GM18517 (cell line): ENCODE measurements around the gene MLLT10.
"Not testable (repeated sequence)": the region's sequence is repeated elsewhere in the genome, so short reads cannot be mapped to it uniquely, and the experiment has no call there.

Source experiments
- ATAC-seq: cut with Tn5 transposase; IDR thresholded peaks from one replicate; pipeline ENCODE4 v1.9.1; 2021; ENCODE audit warnings: mild to moderate bottlenecking, moderate library complexity; ENCODE audit not compliant: unreplicated experiment

Gene MLLT10

DNA sequence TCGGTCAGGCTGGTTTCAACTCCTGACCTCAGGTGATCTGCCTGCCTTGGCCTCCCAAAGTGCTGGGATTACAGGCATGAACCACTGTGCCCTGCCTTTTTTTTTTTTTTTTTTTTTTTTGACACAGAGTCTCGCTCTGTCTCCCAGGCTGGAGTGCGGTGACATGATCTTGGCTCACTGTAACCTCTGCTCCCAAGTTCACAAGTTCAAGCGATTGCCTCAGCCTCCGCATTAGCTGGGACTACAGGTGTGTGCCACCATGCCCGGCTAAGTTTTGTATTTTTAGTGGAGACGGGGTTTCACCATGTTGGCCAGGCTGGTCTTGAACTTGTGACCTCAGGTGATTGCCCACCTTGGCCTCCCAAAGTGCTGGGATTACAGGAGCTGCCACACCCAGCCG lies 94.6 kb downstream of the MLLT10 start:
- not testable (repeated sequence) for ATAC-seq

- ATAC-seq = no peak
Observed at GRCh38 chr10:21634599-21635365, 100.8 kb downstream of the MLLT10 start.

DNA sequence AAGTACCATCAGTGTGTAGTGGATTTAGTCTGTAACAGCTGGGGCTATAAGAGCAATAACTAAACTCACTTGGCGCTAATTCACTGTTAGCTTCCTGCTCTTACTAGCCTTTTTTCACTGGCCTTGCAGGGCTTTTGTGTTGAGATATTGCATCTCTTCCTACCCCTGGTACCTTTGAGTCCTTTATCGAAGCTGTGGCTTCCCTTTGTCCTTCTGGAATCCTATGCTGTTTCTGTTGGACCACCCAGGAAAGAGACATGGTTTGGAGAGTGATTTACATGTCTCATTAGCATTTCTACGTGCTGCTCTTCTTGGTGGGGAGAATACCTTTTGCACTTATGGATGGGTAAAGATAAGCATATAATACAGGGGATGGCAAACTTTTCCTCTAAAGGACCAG lies 103.8 kb downstream of the MLLT10 start:
- ATAC-seq = no peak

GRCh38 chr10:21638681-21639080 lies 104.6 kb downstream of the MLLT10 start:
- ATAC-seq = no peak

GRCh38 chr10:21648040-21648439 lies 114.0 kb downstream of the MLLT10 start:
- no peak for ATAC-seq

GRCh38 chr10:21649454-21649872 lies 115.4 kb downstream of the MLLT10 start:
- no peak for ATAC-seq

GRCh38 chr10:21650353-21650752 lies 116.3 kb downstream of the MLLT10 start:
- no peak for ATAC-seq

- no peak for ATAC-seq
Observed at GRCh38 chr10:21655236-21655635, 121.2 kb downstream of the MLLT10 start.

- no peak for ATAC-seq
Observed at GRCh38 chr10:21655687-21656086, 121.7 kb downstream of the MLLT10 start.

DNA sequence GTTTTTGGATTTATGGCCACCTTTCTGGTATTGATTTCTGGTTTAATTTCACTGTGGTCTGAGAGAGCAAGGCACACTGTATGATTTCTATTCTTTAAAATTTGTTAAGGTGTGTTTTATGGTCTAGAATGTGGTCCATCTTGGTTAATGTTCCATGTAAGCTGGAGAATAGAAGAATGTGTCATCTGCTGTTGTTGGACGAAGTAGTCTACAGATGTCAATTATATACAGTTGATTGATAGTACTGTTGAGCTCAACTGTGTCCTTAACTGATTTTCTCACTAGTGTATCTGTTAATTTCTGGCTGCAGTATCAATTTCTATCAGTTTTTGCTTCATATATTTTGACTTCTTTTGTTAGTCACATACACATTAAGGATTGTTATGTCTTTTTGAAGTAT lies 127.1 kb downstream of the MLLT10 start:
- ATAC-seq = no peak

GRCh38 chr10:21661935-21662334 lies 127.9 kb downstream of the MLLT10 start:
- ATAC-seq = no peak

DNA sequence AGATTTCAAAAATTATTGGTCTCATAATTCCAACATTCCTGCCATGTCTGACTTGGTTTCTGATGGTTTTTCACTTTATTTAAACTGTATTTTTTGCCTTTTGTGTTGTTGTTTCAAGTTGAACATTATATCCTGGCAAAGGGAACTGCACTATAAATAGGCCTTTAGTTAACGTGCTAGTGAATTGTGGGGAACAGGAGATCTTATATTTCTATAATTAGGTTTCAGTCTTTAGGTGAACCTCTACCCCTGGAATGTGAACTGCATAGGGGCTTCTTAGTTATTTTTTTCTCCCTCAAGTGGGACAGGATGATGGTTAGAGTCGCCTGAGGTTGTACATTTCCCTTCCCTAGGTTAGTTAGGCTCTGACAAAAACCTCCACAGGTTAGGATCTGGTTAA lies 128.6 kb downstream of the MLLT10 start:
- no peak for ATAC-seq

- ATAC-seq = no peak
Observed at GRCh38 chr10:21668831-21669230, 134.8 kb downstream of the MLLT10 start.

GRCh38 chr10:21670391-21670790 lies 136.4 kb downstream of the MLLT10 start:
- no peak for ATAC-seq

- ATAC-seq = no peak
Observed at GRCh38 chr10:21673668-21674067, 139.6 kb downstream of the MLLT10 start.

DNA sequence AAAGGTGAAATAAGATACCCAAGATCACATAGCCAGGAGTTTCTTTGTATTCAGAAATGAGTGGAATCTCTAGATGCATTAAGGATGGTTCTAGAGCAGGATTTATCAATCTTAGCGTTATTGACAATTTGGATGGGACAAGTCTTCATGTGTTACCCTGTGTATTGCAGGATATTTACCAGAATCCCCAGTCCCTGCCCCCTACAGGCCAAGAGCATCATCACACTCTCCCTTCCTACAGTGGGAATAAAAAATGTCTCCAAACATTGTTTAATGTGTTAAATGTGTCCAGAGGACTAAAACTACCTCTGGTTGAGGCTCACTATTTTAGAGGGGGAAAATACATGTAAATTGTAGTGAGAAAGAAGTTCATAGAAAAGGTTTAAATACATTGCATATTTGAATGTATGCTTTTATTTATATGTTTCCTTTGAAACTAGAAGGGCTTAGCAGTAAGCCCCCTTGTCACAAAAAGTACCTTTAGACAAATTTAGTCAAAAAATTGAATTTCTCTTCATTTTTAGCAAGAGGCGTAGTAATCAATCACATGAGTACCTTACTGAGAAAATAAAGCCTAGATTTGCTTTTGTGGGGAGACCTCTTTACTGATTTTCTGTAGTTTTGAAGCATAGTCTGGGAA lies 141.2 kb downstream of the MLLT10 start:
- peak; percentile 66 for ATAC-seq

- ATAC-seq = no peak
Observed at GRCh38 chr10:21677551-21677950, 143.5 kb downstream of the MLLT10 start.

DNA sequence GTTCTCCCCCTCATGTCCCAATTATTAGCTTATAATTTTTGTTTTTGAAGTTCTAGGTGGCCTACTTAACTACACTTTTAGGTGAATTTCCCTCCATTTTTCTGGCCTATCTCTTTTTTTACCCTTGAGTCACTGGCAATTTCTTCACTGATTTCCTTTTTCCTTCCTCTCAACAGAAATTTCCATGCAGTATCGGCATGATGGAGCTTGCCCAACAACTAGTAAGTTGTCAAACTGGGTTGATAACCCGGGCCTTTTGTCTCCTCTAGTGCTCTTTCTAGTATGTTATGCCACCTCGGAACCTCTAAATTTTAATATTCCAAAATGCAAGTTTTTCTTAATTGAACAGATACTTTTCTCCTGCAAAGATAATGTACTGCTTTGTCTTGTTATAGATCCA lies 147.1 kb downstream of the MLLT10 start:
- ATAC-seq = no peak

DNA sequence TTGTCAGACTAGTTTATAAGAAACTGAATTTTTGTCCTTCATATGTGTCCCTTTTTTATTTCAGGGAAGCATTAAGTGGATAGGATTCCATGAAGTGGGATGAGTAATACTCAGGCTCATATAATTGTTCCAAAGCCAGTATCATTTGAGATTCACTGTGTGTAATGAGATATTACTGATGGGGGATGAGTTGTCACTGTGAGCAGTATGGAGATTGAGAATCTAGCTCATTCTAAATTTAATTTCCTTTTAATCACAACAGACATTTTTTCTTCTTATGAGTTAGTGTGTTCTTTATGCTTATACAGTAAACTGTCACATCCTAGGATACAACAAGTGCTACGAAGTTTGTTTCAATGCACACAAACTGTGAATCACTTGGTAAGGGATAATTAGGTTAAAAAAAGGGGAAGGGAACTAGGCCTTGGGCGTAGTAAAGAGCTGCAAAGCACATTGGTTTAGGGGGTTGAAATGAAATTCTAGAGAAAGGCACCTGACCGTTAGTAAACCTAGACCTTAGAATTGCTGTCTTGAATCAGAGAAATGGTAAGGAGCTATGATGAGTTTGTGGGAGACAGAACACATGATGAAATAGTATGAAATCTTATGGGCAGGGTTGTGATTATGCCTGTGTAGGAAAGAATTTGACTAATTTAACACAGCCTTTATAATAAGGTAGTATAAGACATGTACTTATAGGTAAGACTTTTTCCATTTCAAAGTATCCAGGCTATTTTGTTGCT lies 153.4 kb downstream of the MLLT10 start:
- no peak for ATAC-seq

DNA sequence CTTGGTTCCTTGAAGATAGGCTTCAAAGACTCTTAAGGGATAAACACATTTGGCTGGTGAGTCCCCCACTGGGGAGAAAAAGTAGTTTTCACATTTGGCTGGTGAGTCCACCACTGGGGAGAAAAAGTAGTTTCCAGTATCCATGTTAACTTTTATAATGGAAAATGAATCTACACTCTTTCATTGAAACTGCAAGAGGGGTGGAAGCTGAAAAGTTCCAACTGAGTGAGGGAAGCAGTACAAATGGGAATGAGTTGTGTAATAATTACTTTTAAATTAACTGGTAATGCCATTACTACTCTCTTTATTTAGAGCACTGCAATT lies 153.9 kb downstream of the MLLT10 start:
- no peak for ATAC-seq

DNA sequence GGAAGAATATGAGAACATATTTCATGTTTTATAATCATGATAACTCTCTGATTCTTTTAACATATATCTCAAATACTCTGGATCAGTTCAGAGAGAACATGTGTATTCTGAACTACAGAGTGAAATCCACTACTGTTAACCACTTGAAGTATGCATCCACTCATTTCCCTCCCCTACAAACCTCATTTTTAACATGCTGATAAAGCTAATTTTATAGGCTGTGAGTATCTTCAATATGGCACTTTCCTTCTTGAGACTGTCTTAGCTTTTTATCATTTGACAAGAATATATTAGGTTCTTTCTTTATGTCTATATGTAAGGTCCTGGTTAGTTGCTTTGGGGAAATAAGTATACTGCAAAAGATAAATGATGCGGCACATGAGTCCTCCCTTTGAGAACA lies 154.8 kb downstream of the MLLT10 start:
- no peak for ATAC-seq

DNA sequence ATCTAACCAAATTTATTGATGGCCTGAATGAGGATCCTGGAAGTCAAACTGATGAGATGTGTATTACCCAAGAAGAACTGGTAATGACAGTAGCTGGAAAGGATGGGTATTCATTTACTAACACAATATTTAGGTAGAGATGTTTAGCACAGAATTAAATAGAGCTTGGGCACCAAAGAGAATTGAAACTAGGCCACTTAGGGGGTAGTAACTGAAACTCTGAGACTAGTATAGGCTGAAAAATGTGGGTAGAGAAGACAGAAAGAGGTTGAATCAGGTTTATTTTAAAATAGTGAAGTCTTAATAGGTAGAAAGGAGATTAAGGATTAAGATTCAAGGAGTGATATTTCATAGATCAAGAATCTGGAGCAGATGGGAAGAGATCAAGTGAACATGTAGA lies 155.8 kb downstream of the MLLT10 start:
- no peak for ATAC-seq
